Kidney epithelial cell (primary cell): Measurements from ENCODE around the gene ARSJ. TPM values are rescaled to one million over a fixed set of nuclear protein-coding genes. Genes with fewer than 3 reads are reported as not detected.

ENCODE experiments used
- DNase-seq: peaks from one replicate; pipeline ENCODE4 v3.0.0-alpha.2; 2010; ENCODE audit warnings: low read depth
- H3K27me3 ChIP-seq: 2 replicates; pipeline ENCODE4 v1.6.0; 2011; ENCODE audit warnings: low read length; ENCODE audit not compliant: control insufficient read depth, insufficient read depth
- H3K36me3 ChIP-seq: 2 replicates; pipeline ENCODE4 v1.5.1; 2011; ENCODE audit warnings: low read length; ENCODE audit not compliant: control insufficient read depth, insufficient read depth
- H3K4me3 ChIP-seq: 2 replicates; pipeline ENCODE4 v1.5.1; 2011; ENCODE audit warnings: low read depth, mild to moderate bottlenecking, control low read depth, low read length
- CTCF ChIP-seq: IDR thresholded peaks from 2 replicates; pipeline ENCODE4 v1.5.1; 2011; ENCODE audit warnings: mild to moderate bottlenecking, moderate library complexity, low read length, control low read depth, inconsistent platforms; ENCODE audit not compliant: insufficient read depth, poor library complexity, severe bottlenecking
- total RNA-seq: library from RNA; depleted of rRNA; stranded (reverse); fragments of >200 nt; gene quantifications from 2 replicates; pipeline ENCODE4 v1.2.3, GENCODE V29; 2015

ARSJ gene
- total RNA-seq, 1 donor from 2014 or later: 13.8 TPM

DNA sequence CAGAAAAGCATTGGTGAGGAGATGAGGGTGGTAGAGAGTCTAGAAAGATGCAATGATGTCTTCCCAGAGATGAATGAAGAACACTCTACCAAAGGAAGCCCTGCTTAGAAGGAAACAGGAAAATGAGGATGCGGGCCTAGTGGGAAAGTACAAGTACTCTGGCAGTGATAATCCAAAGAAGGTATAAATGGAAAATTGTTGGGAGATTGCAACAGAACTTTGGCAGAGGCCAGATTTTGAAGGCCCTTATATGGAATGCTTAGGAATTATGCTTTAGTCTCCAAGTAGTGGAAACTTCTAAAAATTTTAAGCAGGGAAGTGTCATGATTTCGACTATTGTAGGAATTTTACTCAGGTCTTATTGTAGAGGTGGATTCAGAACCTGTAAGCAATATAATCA, 11.0 kb downstream of the ARSJ start:
- DNase-seq: no peak
- TF ChIP-seq CTCF: no peak
- no peaks in the 10 kb centered on the region for H3K27me3 ChIP-seq
- peaks cover 2% of the 10 kb centered on the region for H3K36me3 ChIP-seq
- H3K4me3 ChIP-seq: no peak overlapping the region

DNA sequence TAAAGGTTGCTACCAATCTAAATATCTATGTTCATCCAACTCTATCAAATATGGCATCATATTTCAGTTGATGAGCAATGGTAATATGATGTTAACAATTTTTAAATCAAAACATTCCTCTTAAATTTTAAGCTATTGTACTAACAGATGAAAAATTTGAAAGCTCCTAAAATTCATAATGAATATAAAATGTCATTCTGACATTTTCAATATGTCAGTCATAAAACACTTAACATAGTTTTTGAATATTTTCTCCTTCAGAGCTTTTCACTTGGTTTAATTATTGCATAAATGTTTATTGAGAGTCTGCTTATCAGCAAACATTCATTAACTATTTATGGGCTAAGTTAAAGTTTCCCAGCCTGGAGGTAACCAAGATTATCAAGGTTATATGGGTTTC, 11.8 kb downstream of the ARSJ start:
- Histone ChIP-seq H3K27me3 (no peaks in the 10 kb centered on the region), H3K4me3 (no peak overlapping the region), H3K36me3 (peaks cover 2% of the 10 kb centered on the region)
- TF ChIP-seq CTCF: no peak
- DNase-seq: no peak

GRCh38 chr4:113962719-113963265, 16.7 kb downstream of the ARSJ start:
- TF ChIP-seq CTCF: no peak

GRCh38 chr4:113962016-113962347, 17.5 kb downstream of the ARSJ start:
- no peak for DNase-seq
- Histone ChIP-seq H3K36me3 (no peaks in the 10 kb centered on the region), H3K4me3 (no peak overlapping the region), H3K27me3 (no peaks in the 10 kb centered on the region)
- no peak for TF ChIP-seq CTCF

More at GRCh38 chr4:113962719-113963265, 16.7 kb downstream of the ARSJ start:
- no peak for DNase-seq
- Histone ChIP-seq H3K27me3 (no peaks in the 10 kb centered on the region), H3K4me3 (no peak overlapping the region), H3K36me3 (no peaks in the 10 kb centered on the region)

DNA sequence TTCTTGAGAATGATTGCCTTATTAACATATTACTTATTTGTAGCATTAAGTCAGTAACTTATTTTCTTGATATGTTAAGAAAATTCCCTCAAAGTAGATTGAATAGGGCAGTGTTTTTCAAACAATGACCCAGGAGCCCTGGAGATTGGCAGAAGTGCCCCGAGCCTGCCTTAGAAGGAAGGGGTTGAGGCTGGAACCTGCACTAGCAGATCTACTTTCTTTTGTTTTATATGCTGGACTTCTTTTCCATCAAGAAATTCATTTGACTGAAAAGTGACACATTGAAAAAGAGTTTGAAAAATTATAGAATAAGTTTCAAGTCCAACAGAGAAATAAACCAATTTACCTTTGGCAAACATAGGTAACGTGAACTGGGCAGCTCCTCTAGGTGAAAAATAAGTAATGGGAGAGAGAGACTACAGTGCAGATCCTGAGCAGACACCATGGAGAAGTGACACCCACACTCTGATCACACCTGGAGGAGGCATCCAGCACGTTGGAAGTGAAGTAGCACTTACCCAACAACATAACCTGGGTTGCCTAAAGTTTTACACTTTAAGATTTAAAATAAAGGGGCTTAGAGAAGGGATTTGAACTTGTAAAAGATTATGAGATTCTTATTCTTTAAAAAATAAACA, 18.6 kb downstream of the ARSJ start:
- no peak for DNase-seq
- TF ChIP-seq CTCF: no peak
- Histone ChIP-seq H3K36me3 (no peaks in the 10 kb centered on the region), H3K27me3 (no peaks in the 10 kb centered on the region), H3K4me3 (no peak overlapping the region)

GRCh38 chr4:113959539-113959937, 19.9 kb downstream of the ARSJ start:
- H3K27me3 ChIP-seq: no peaks in the 10 kb centered on the region
- DNase-seq: no peak
- H3K36me3 ChIP-seq: no peaks in the 10 kb centered on the region
- no peak for TF ChIP-seq CTCF
- H3K4me3 ChIP-seq: no peak overlapping the region
